ENCODE measurements around the gene NNT. TPM values are rescaled to one million over a fixed set of nuclear protein-coding genes. Genes with fewer than 3 reads are reported as not detected.

The NNT gene
- total and polyA plus RNA-seq, 2 of the 8 experiments (the other 6 are each of a cell fraction or from before 2014, with no cell fraction given): 11.0 to 22.2 TPM

- Histone ChIP-seq H3K4me1 (replicated peaks in 1 of 4; ENCODE audit: control insufficient read depth in 3 of 4, insufficient read depth in 4 of 4, low read length in 3 of 4) (no peaks in the 10 kb centered on the region), H4K20me1 (replicated peaks in 1 of 2; ENCODE audit: control insufficient read depth in 1 of 2, insufficient read depth in 2 of 2, low read length in 2 of 2) (peaks cover 0 to 3% of the 10 kb centered on the region in 2 experiments), H3K4me2 (ENCODE audit: insufficient read depth in 1 of 2, low read depth in 2 of 2, low read length in 2 of 2) (no peak overlapping the region), H2BK12ac (ENCODE audit: low read depth, low read length) (no peak overlapping the region), H3K56ac (replicated peaks; ENCODE audit: insufficient read length, low read depth, low read length) (no peak overlapping the region), H2AK5ac (ENCODE audit: low read depth, low read length) (no peak overlapping the region), H3K79me2 (ENCODE audit: control insufficient read depth in 1 of 2, insufficient read depth in 2 of 2, low read length in 2 of 2) (no peaks in the 10 kb centered on the region), H2BK120ac (replicated peaks; ENCODE audit: low read depth, low read length) (no peak overlapping the region), H4K5ac (ENCODE audit: insufficient read length, low read depth, low read length) (no peak overlapping the region), H3K23me2 (ENCODE audit: low read depth, low read length) (no peaks in the 10 kb centered on the region), H3K18ac (ENCODE audit: extremely low read depth, low read length) (no peak overlapping the region), H3K9me3 (ENCODE audit: insufficient read depth in 2 of 2, low read depth in 1 of 2, low read length in 1 of 2) (no peaks in the 10 kb centered on the region; a peak in 1 of 4 replicates), H3K79me1 (ENCODE audit: low read depth, low read length) (no peaks in the 10 kb centered on the region), H3K27me3 (replicated peaks in 1 of 4; ENCODE audit: control insufficient read depth in 3 of 4, extremely low read depth in 1 of 4, insufficient read depth in 3 of 4, low read length in 3 of 4) (no peaks in the 10 kb centered on the region), H2BK20ac (ENCODE audit: low read length) (no peak overlapping the region), H3K9ac (replicated peaks in 1 of 4; ENCODE audit: extremely low read depth in 1 of 4, low read depth in 3 of 4, low read length in 3 of 4) (no peak overlapping the region), H3K4ac (replicated peaks; ENCODE audit: insufficient read length, low read depth, low read length) (no peak overlapping the region), H3K36me3 (ENCODE audit: control insufficient read depth in 2 of 4, insufficient read depth in 4 of 4, low read length in 3 of 4) (no peaks in the 10 kb centered on the region), H2AFZ (ENCODE audit: low read length) (no peak overlapping the region), H2BK5ac (ENCODE audit: low read depth, low read length) (no peak overlapping the region), H3K14ac (ENCODE audit: insufficient read length) (no peak overlapping the region), H4K8ac (ENCODE audit: extremely low read depth, insufficient read depth, low read length) (no peak overlapping the region), H4K91ac (replicated peaks; ENCODE audit: insufficient read length, low read length) (no peak overlapping the region), H3K23ac (ENCODE audit: insufficient read length) (no peak overlapping the region), H2BK15ac (ENCODE audit: low read length) (no peak overlapping the region), H3K4me3 (ENCODE audit: extremely low read depth in 1 of 4, insufficient read depth in 2 of 4, low read depth in 3 of 4, low read length in 4 of 4) (no peak overlapping the region), H3K27ac (ENCODE audit: low read depth, low read length) (no peak overlapping the region)
- CTCF ChIA-PET (ENCODE audit: partially characterized antibody): no interaction called here
- 88% methylated on average over 4 of the region's 4 CpGs; no CpG with 5 or more reads in 1 of the 2 experiments for WGBS, 2 experiments (ENCODE audit: extremely low coverage in 1 of 2, insufficient coverage in 1 of 2, insufficient read length in 1 of 2, insufficient replicate concordance in 2 of 2, low coverage in 1 of 2, low lambda C conversion rate in 2 of 2, missing lambda C conversion rate in 1 of 2)
- POLR2A ChIA-PET (ENCODE audit: partially characterized antibody): no interaction called here
- FAIRE-seq (no peak), DNase-seq (ENCODE audit: low read depth in 1 of 2, low spot score in 2 of 2) (no peak)
- TF ChIP-seq CHD7 (IDR thresholded peaks at IDR 0.05; ENCODE audit: insufficient replicate concordance, low read length): no peak
Observed at GRCh38 chr5:43677253-43677652, 74.3 kb downstream of the NNT start.
